Mesothelial cell of epicardium (in vitro differentiated cells): ENCODE results near the gene TMPRSS13. TPM values are rescaled to one million over a fixed set of nuclear protein-coding genes. Genes with fewer than 3 reads are reported as not detected.
"Not testable (repeated sequence)": the region's sequence is repeated elsewhere in the genome, so short reads cannot be mapped to it uniquely, and the experiment has no call there.

Source experiments
- DNase-seq, 2 experiments: peaks; one replicate each; pipeline ENCODE4 v3.0.0; 2021; ENCODE audit warnings: low spot score in 2 of 2; ENCODE audit not compliant: unreplicated experiment in 2 of 2
- H3K27ac Mint-ChIP-seq: 2 replicates; pipeline ENCODE4 v1.8.0; 2021; ENCODE audit warnings: mixed read lengths
- H3K27me3 Mint-ChIP-seq: 2 replicates; pipeline ENCODE4 v1.8.0; 2021; ENCODE audit warnings: low read depth, mixed read lengths
- H3K36me3 Mint-ChIP-seq: 2 replicates; pipeline ENCODE4 v1.8.0; 2021; ENCODE audit warnings: mixed read lengths
- H3K4me1 Mint-ChIP-seq: 2 replicates; pipeline ENCODE4 v1.8.0; 2021; ENCODE audit warnings: mixed read lengths
- H3K4me3 Mint-ChIP-seq: 2 replicates; pipeline ENCODE4 v1.8.0; 2021; ENCODE audit warnings: mild to moderate bottlenecking, moderate library complexity, mixed read lengths
- H3K9me3 Mint-ChIP-seq: 2 replicates; pipeline ENCODE4 v1.8.0; 2021; ENCODE audit warnings: mixed read lengths
- total RNA-seq: library from RNA; stranded (reverse); gene quantifications from 3 replicates; pipeline ENCODE4 v1.2.1, GENCODE V29; 2021
- TF ChIP-seq, protein P1 (sequence below): fragments of 200-600 bp; sonication (generic); IDR thresholded peaks from one replicate; pipeline ENCODE4 v1.5.0; 2021; ENCODE audit warnings: antibody characterized with exemption; ENCODE audit not compliant: unreplicated experiment

TMPRSS13 gene
- total RNA-seq, 1 donor from 2014 or later: 10.4 TPM

DNA sequence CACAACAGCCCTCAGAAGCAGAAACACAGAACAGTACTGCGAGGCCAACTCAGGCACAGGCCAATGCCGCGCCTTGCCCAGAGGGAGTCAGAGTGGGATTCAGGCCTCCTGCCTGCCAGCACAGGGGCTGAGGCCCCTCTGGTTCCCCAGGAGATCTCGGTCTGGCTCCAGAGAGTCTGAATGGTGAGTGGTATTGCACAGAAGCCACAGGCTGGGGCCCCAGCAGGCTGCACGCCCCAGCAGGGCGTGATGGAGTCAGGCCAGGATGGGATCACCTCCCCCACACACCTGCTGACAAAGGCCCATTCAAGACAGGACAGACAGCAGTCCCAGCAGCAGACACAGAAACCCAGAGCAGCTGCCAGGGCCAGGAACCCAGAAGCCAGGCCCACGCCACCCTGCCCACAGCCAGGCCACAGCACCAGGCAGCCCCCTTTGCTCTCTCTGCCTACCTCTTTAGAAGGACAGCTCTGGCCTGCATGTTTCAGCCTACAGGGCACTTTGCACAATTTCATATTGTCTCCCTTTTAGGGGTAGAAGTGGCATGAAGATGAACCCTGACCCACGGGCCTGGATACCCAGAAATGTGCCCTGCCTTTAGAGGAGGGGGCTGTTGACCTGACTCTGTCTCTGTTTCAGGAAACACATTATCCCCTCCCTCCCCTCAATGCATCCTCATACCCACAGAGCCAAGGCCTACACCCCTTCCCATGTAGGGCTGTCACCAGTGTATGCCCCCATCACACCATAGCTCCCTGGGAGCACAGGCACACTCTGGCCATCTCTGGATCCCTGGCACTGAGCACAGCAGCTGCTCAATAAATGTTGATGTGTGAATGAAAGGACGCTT, 58.9 kb downstream of the TMPRSS13 start:
- H3K4me1 Mint-ChIP-seq: peaks cover 65% of the 10 kb centered on the region
- peak overlapping the region; percentile 27 for H3K4me3 Mint-ChIP-seq
- peak overlapping the region; percentile 89 for H3K27ac Mint-ChIP-seq
- H3K9me3 Mint-ChIP-seq: no peaks in the 10 kb centered on the region
- DNase-seq: no peak
- TF ChIP-seq, protein P1, sequence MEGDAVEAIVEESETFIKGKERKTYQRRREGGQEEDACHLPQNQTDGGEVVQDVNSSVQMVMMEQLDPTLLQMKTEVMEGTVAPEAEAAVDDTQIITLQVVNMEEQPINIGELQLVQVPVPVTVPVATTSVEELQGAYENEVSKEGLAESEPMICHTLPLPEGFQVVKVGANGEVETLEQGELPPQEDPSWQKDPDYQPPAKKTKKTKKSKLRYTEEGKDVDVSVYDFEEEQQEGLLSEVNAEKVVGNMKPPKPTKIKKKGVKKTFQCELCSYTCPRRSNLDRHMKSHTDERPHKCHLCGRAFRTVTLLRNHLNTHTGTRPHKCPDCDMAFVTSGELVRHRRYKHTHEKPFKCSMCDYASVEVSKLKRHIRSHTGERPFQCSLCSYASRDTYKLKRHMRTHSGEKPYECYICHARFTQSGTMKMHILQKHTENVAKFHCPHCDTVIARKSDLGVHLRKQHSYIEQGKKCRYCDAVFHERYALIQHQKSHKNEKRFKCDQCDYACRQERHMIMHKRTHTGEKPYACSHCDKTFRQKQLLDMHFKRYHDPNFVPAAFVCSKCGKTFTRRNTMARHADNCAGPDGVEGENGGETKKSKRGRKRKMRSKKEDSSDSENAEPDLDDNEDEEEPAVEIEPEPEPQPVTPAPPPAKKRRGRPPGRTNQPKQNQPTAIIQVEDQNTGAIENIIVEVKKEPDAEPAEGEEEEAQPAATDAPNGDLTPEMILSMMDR: no peak
- H3K36me3 Mint-ChIP-seq: peaks cover 7% of the 10 kb centered on the region
- no peaks in the 10 kb centered on the region for H3K27me3 Mint-ChIP-seq

DNA sequence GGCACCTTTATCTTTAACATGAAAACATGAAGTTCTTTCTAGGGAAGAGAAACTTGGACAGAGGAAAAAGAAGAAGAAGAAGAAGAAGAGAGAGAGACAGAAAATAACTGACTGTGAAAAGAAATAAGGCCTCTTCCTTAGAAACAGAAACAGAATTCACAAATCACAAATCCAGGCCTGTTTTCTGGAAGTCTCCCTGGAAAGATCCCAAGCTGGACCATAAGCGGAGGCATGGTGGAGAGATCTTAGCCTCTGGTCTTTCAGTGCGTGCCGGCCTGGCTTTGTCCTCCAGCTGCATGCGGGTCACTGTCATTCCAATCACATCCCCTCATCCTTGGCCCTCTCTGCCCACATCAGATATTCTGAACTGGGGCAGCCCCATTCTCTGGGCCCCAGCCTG, 59.6 kb downstream of the TMPRSS13 start:
- peak overlapping the region; percentile 3 for H3K4me3 Mint-ChIP-seq

DNA sequence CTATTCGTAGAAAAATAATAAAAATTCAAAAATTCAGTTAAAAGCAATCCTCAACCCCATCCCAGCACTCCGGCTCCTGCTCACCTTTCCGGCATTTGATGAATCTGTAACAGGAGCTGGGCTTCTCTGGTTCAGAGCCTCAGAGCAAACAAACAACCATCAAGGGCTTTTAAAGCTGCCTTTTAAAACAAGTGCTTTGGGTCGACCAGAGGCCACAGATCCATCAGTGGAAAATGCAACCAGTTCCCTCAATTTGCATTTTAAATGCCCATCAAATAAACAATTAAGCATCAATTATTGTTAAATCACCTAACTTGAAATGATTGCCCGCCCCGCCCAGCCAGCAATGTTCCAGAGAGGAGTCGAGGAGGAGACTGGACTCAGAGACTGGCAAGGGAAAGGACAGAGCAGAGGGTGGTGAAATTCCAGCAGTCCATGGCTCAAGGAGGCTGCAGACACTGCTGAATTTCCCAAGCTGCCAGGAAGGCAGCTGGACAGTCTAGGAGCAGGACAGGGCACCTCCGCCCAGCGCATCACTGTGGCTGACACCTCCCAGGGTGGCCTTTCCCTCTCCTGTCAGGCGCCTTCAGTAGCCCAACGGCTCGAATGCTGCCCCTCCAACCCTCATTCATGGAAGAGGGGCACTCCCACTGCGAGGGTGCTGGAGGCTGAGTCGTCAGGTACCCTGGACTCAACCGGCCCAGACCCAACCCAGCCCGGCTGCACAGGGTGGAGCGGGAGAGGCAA, 60.2 kb downstream of the TMPRSS13 start:
- H3K36me3 Mint-ChIP-seq: peaks cover 13% of the 10 kb centered on the region
- peak overlapping the region; percentile 89 for H3K27ac Mint-ChIP-seq
- H3K4me1 Mint-ChIP-seq: peaks cover 53% of the 10 kb centered on the region
- TF ChIP-seq, protein P1: no peak
- no peak overlapping the region for H3K4me3 Mint-ChIP-seq
- H3K27me3 Mint-ChIP-seq: no peaks in the 10 kb centered on the region
- H3K9me3 Mint-ChIP-seq: no peaks in the 10 kb centered on the region
- DNase-seq: no peak

More for the DNA sequence above, 59.6 kb downstream of the TMPRSS13 start:
- H3K36me3 Mint-ChIP-seq: peaks cover 11% of the 10 kb centered on the region
- H3K4me1 Mint-ChIP-seq: peaks cover 59% of the 10 kb centered on the region
- peak overlapping the region; percentile 89 for H3K27ac Mint-ChIP-seq
- TF ChIP-seq, protein P1: no peak
- no peaks in the 10 kb centered on the region for H3K27me3 Mint-ChIP-seq
- DNase-seq: no peak
- H3K9me3 Mint-ChIP-seq: no peaks in the 10 kb centered on the region

DNA sequence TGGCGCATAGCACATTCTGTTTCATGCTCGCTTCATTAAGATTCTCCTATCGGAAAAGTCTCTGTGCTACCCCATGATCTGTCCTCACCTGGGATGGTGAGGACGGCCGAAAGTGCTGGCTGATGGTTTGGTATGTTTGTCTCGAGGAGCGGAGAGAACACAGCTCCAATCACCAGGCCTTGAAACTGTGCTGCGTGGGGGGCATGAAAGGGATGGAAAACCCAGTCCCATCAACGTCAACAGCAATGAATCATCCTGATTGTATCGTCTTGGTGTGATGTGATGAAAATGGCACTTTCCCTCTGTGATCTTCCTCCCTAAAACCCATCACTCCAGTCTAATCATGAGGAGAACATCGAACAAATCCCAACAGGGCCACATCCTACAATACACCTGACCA, 61.1 kb downstream of the TMPRSS13 start:
- H3K9me3 Mint-ChIP-seq: no peaks in the 10 kb centered on the region
- no peaks in the 10 kb centered on the region for H3K27me3 Mint-ChIP-seq
- TF ChIP-seq, protein P1: no peak
- no peak for DNase-seq
- no peak overlapping the region for H3K27ac Mint-ChIP-seq
- peaks cover 48% of the 10 kb centered on the region for H3K4me1 Mint-ChIP-seq
- H3K36me3 Mint-ChIP-seq: peaks cover 13% of the 10 kb centered on the region
- H3K4me3 Mint-ChIP-seq: no peak overlapping the region

DNA sequence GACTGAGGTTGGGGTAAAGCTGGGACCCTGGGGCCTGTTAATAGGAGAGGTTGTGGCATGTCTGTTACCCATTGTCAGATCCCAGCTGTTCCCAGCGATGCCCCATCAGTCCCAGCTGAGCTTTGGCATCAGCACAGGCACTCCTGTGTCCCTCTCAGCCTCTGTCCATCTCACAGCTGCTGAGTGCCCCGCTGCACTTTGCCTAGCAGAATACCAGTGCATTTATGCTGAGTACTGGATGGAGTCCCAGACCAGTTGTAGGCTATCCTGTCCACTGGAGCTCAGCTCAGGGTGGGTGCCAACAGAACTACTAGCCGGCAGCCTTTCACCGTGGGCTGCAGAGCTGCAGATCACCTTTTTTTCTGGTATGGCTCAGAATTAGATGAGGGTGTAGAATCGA, 62.7 kb downstream of the TMPRSS13 start:
- TF ChIP-seq, protein P1: no peak
- no peaks in the 10 kb centered on the region for H3K9me3 Mint-ChIP-seq
- H3K4me3 Mint-ChIP-seq: no peak overlapping the region
- H3K27me3 Mint-ChIP-seq: no peaks in the 10 kb centered on the region
- H3K36me3 Mint-ChIP-seq: peaks cover 13% of the 10 kb centered on the region
- H3K27ac Mint-ChIP-seq: no peak overlapping the region
- peaks cover 51% of the 10 kb centered on the region for H3K4me1 Mint-ChIP-seq
- peak in 1 of 2 experiments; percentile 25 for DNase-seq

DNA sequence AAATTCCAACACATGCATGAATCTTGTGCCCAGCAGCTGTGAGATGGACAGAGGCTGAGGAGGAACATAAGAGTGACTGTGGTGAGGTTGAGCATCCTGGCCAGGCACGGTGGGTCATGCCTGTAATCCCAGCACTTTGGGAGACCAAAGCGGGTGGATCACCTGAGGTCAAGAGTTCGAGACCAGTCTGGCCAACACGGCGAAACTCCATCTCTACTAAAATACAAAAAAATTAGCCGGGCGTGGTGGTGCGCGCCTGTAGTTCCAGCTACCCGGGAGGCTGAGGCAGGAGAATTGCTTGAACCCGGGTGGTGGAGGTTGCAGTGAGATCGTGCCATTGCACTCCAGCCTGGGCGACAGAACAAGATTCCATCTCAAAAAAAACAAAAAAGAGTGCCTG, 63.7 kb downstream of the TMPRSS13 start:
- Mint-ChIP-seq H3K4me1 (peaks cover 53% of the 10 kb centered on the region), H3K36me3 (peaks cover 13% of the 10 kb centered on the region)
- H3K4me3 Mint-ChIP-seq, H3K9me3 Mint-ChIP-seq, H3K27ac Mint-ChIP-seq, H3K27me3 Mint-ChIP-seq, DNase-seq: not testable (repeated sequence)
